Measurements from ENCODE around the gene PVR.

DNA sequence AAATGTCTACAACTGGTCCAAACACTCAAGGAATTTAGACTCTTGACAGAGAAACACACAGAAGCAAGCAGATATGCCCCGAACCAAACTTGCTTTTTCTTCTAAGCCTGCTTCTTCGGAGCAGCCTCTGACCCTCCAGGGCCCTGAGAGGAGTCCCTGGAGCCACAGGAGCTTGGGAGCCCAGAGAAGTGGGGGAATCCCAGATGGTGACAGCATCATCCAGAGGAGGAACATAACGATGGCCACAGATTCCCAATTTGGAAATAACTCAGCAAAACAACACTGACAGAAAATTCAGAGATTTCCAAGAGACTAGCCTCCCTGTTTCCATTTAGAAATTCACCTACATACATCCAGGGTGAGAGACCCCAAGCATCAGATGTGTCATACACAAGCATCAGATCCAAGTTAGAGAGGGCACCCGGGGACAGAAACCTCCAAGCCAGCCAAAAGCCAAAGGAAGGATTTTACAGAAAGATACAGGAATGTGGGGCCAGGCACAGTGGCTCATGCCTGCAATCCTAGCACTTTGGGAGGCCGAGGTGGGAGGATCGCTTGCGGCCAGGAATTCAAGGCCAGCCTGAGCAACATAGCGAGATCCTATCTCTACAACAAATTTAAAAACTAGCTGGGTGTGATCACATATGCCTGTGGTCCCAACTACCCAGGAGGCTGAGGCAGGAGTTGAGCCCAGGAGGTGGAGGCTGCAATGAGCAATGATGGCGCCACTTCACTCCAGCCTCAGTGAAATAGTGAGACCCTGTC is 2.0 kb upstream of the PVR start:
- TF ChIP-seq, protein P1, sequence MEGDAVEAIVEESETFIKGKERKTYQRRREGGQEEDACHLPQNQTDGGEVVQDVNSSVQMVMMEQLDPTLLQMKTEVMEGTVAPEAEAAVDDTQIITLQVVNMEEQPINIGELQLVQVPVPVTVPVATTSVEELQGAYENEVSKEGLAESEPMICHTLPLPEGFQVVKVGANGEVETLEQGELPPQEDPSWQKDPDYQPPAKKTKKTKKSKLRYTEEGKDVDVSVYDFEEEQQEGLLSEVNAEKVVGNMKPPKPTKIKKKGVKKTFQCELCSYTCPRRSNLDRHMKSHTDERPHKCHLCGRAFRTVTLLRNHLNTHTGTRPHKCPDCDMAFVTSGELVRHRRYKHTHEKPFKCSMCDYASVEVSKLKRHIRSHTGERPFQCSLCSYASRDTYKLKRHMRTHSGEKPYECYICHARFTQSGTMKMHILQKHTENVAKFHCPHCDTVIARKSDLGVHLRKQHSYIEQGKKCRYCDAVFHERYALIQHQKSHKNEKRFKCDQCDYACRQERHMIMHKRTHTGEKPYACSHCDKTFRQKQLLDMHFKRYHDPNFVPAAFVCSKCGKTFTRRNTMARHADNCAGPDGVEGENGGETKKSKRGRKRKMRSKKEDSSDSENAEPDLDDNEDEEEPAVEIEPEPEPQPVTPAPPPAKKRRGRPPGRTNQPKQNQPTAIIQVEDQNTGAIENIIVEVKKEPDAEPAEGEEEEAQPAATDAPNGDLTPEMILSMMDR (conservative IDR thresholded peaks at IDR 0.05; ENCODE audit: low read length): no peak
- no peak for TF ChIP-seq EZH2phosphoT487 (IDR thresholded peaks at IDR 0.05; ENCODE audit: borderline replicate concordance, low read depth, low read length)
